SK-N-SH (cell line): ENCODE measurements around the gene TRIM8. TPM values are rescaled to one million over a fixed set of nuclear protein-coding genes. Genes with fewer than 3 reads are reported as not detected.

Source experiments
- CTCF ChIA-PET: fragments of 300-600, 350-600 bp; formaldehyde crosslinking; extraction: SDS; loops from one replicate; lab custom pipeline; 2021; lab: Yijun Ruan, JAX
- POLR2A ChIA-PET: fragments of 350-600 bp; sonication (Branson Sonifier 250); formaldehyde crosslinking; extraction: SDS; loops from one replicate; lab custom pipeline; 2020; ENCODE audit warnings: antibody characterized with exemption, inconsistent platforms; lab: Yijun Ruan, JAX
- DNase-seq: peaks from one replicate; pipeline ENCODE4 v3.0.0; 2012
- H2AFZ ChIP-seq: fragments of 200-600 bp; sonication (generic); 2 replicates; pipeline ENCODE4 v1.8.1; 2016; ENCODE audit warnings: antibody characterized with exemption, mild to moderate bottlenecking, low read depth
- H3F3A ChIP-seq: fragments of 200-600 bp; sonication (generic); replicated peaks from 2 replicates; pipeline ENCODE3; 2016; ENCODE audit warnings: antibody characterized with exemption, mild to moderate bottlenecking; ENCODE audit not compliant: insufficient read depth
- H3K27ac ChIP-seq, 2 experiments: fragments of 200-500 bp in 1 of 2; fragments of 200-600 bp in 1 of 2; sonication (Bioruptor generic) in 1 of 2; sonication (generic), shearing (Covaris generic) in 1 of 2; 2 replicates each; pipeline versions ENCODE4 v1.5.1 to v1.6.1; 2014 to 2016; ENCODE audit warnings: low read depth in 2 of 2, inconsistent platforms in 1 of 2, low read length in 1 of 2, mild to moderate bottlenecking in 1 of 2, mixed read lengths in 1 of 2
- H3K27me3 ChIP-seq: fragments of 200-600 bp; sonication (generic), shearing (Covaris generic); 2 replicates; pipeline ENCODE4 v1.6.1; 2016; ENCODE audit warnings: mixed run types; ENCODE audit not compliant: insufficient read depth
- H3K36me3 ChIP-seq, 2 experiments: fragments of 200-500 bp in 1 of 2; fragments of 200-600 bp in 1 of 2; sonication (Bioruptor generic) in 1 of 2; sonication (generic) in 1 of 2; replicated peaks in 1 of 2; 2 replicates each; pipeline versions ENCODE3 to v1.5.1; 2014 to 2016; ENCODE audit warnings: low read length in 1 of 2, mild to moderate bottlenecking in 1 of 2; ENCODE audit not compliant: insufficient read depth in 2 of 2, control insufficient read depth in 1 of 2
- H3K4me1 ChIP-seq, 2 experiments: fragments of 200-500 bp in 1 of 2; fragments of 200-600 bp in 1 of 2; sonication (Bioruptor generic) in 1 of 2; sonication (generic), shearing (Covaris generic) in 1 of 2; 2 replicates each; pipeline versions ENCODE4 v1.5.1 to v1.6.1; 2014 to 2016; ENCODE audit warnings: low read depth in 1 of 2, low read length in 1 of 2, mixed run types in 1 of 2; ENCODE audit not compliant: insufficient read depth in 2 of 2, control insufficient read depth in 1 of 2
- H3K4me2 ChIP-seq: fragments of 200-600 bp; sonication (generic), shearing (Covaris generic); 2 replicates; pipeline ENCODE4 v1.6.1; 2017; ENCODE audit warnings: mixed run types
- H3K4me3 ChIP-seq, 2 experiments: fragments of 200-500 bp in 1 of 2; fragments of 200-600 bp in 1 of 2; sonication (Bioruptor generic) in 1 of 2; sonication (generic), shearing (Covaris generic) in 1 of 2; 2 replicates each; pipeline versions ENCODE4 v1.5.1 to v1.8.1; 2014 to 2016; ENCODE audit warnings: low read depth in 2 of 2, inconsistent platforms in 1 of 2, low read length in 1 of 2, mild to moderate bottlenecking in 1 of 2, mixed read lengths in 1 of 2, moderate library complexity in 1 of 2
- H3K79me2 ChIP-seq: fragments of 200-600 bp; sonication (generic); 2 replicates; pipeline ENCODE4 v1.8.1; 2017; ENCODE audit warnings: mild to moderate bottlenecking; ENCODE audit not compliant: insufficient read depth
- H3K9ac ChIP-seq: fragments of 200-600 bp; sonication (generic); 2 replicates; pipeline ENCODE4 v1.6.1; 2017; ENCODE audit warnings: mixed run types
- H3K9me2 ChIP-seq: fragments of 200-600 bp; sonication (generic); 2 replicates; pipeline ENCODE4 v1.6.1; 2017; ENCODE audit warnings: mixed run types
- H3K9me3 ChIP-seq: fragments of 200-600 bp; sonication (generic); 2 replicates; pipeline ENCODE4 v1.6.1; 2017; ENCODE audit warnings: mixed run types, mild to moderate bottlenecking, moderate library complexity
- H4K20me1 ChIP-seq: fragments of 200-600 bp; sonication (generic); 2 replicates; pipeline ENCODE4 v1.6.1; 2017; ENCODE audit warnings: mild to moderate bottlenecking, mixed run types; ENCODE audit not compliant: insufficient read depth
- CHD2 ChIP-seq: fragments of 150-350 bp; IDR thresholded peaks from 2 replicates; pipeline ENCODE4 v1.6.1; 2018; ENCODE audit warnings: low read length; ENCODE audit not compliant: partially characterized antibody
- CTCF ChIP-seq: fragments of 200-600 bp; sonication (generic); IDR thresholded peaks from 2 replicates; pipeline ENCODE4 v1.6.1; 2017; ENCODE audit warnings: antibody characterized with exemption, mild to moderate bottlenecking, moderate library complexity
- EP300 ChIP-seq, 2 experiments: IDR thresholded peaks; 2 replicates each; pipeline versions ENCODE4 v1.4.0 to v1.6.1; 2012; ENCODE audit warnings: borderline replicate concordance in 1 of 2, low read depth in 1 of 2, low read length in 1 of 2
- FOSL2 ChIP-seq: IDR thresholded peaks from 2 replicates; pipeline ENCODE4 v1.4.0; 2012; ENCODE audit warnings: low read depth, mild to moderate bottlenecking, moderate library complexity, borderline replicate concordance
- FOXJ3 ChIP-seq: sonication (generic); formaldehyde crosslinking; IDR thresholded peaks from 2 replicates; pipeline ENCODE4 v1.5.1; 2020; ENCODE audit warnings: mild to moderate bottlenecking, missing genetic modification reagents
- GATA2 ChIP-seq: sonication (generic); formaldehyde crosslinking; IDR thresholded peaks from 2 replicates; pipeline ENCODE4 v1.5.0; 2020; ENCODE audit warnings: mild to moderate bottlenecking, missing genetic modification reagents
- NFIC ChIP-seq: IDR thresholded peaks from 2 replicates; pipeline ENCODE4 v1.4.0; 2012; ENCODE audit warnings: borderline replicate concordance
- POLR2AphosphoS5 ChIP-seq: IDR thresholded peaks from 2 replicates; pipeline ENCODE4 v1.6.1; 2012; ENCODE audit warnings: low read depth, low read length
- RAD21 ChIP-seq: IDR thresholded peaks from 2 replicates; pipeline ENCODE4 v1.6.1; 2012; ENCODE audit warnings: mild to moderate bottlenecking, low read length
- REST ChIP-seq: IDR thresholded peaks from 2 replicates; pipeline ENCODE4 v1.6.1; 2012; ENCODE audit warnings: mild to moderate bottlenecking, low read depth, low read length, moderate library complexity
- RXRA ChIP-seq: IDR thresholded peaks from 2 replicates; pipeline ENCODE4 v1.4.0; 2012; ENCODE audit warnings: low read depth, mild to moderate bottlenecking, borderline replicate concordance
- SIN3A ChIP-seq: IDR thresholded peaks from 2 replicates; pipeline ENCODE4 v1.6.1; 2012; ENCODE audit warnings: low read depth, mild to moderate bottlenecking, low read length, moderate library complexity, borderline replicate concordance
- SMC3 ChIP-seq: IDR thresholded peaks from 2 replicates; pipeline ENCODE4 v1.6.1; 2012; ENCODE audit warnings: low read depth, low read length, improper control_type of control experiment
- TCF12 ChIP-seq: IDR thresholded peaks from 2 replicates; pipeline ENCODE4 v1.4.0; 2012
- USF1 ChIP-seq: IDR thresholded peaks from 2 replicates; pipeline ENCODE4 v1.4.0; 2012; ENCODE audit warnings: low read depth, borderline replicate concordance
- ZBTB33 ChIP-seq: IDR thresholded peaks from 2 replicates; pipeline ENCODE4 v1.4.0; 2012; ENCODE audit warnings: low read depth, borderline replicate concordance
- WGBS: methylation state at CpG from one replicate; pipeline ENCODE4 v1.1.6; 2017; ENCODE audit warnings: low lambda C conversion rate; 5-methylcytosine and 5-hydroxymethylcytosine counted together
- polyA plus RNA-seq, 3 experiments: library from polyadenylated mRNA; depleted of rRNA; stranded (reverse); fragments of >200 nt; gene quantifications; 2 replicates each; pipeline ENCODE4 v1.2.3, GENCODE V29; 2012

Gene TRIM8
- polyA plus RNA-seq, 1 of the 3 experiments (the other 2 are of a cell fraction): 108 TPM

- POLR2A ChIA-PET: interaction anchor here (0.9 to 1.9 kb wide), 5 partner anchors 9 to 37 kb away, joined by 3 to 12 read pairs (median 5); partner anchors contain the start of gene TRIM8
- WGBS: 52% methylated on average over 11 of the region's 22 CpGs
Observed at GRCh38 chr10:102660888-102661657, 16.8 kb downstream of the TRIM8 start.

GRCh38 chr10:102661658-102662028 lies 17.4 kb downstream of the TRIM8 start:
- Histone ChIP-seq H3K36me3 (peaks cover 7 to 18% of the 10 kb centered on the region in 2 experiments), H3K4me2 (no peak overlapping the region), H4K20me1 (0 out of 2 replicates have a peak, but pooled peaks cover 5% of the 10 kb centered on the region), H3K9ac (no peak overlapping the region), H3K79me2 (no peaks in the 10 kb centered on the region), H3K4me3 (no peak overlapping the region), H3F3A (peaks cover 16% of the 10 kb centered on the region), H3K27me3 (no peaks in the 10 kb centered on the region), H3K27ac (peak overlapping the region in 1 of 2 experiments; percentile 31; a peak in 1 of 4 replicates), H3K9me2 (no peaks in the 10 kb centered on the region), H2AFZ (no peak overlapping the region), H3K9me3 (no peaks in the 10 kb centered on the region), H3K4me1 (peaks cover 0 to 15% of the 10 kb centered on the region in 2 experiments; a peak in 1 of 4 replicates)
- CTCF ChIA-PET: interaction anchor here (1.2 to 2.6 kb wide), 5 partner anchors 8 to 50 kb away, joined by 3 to 20 read pairs (median 9); partner anchors contain the start of gene TRIM8
- WGBS: 98% methylated on average over 6 of the region's 6 CpGs
- POLR2A ChIA-PET: interaction anchor here (1.0 to 1.9 kb wide), 4 partner anchors 8 to 37 kb away, joined by 3 to 12 read pairs (median 4); partner anchors contain the start of gene TRIM8
- no peak for DNase-seq
- no peak for TF ChIP-seq CTCF
- TF ChIP-seq RXRA: no peak
- TF ChIP-seq NFIC: no peak
- TF ChIP-seq EP300 (IDR thresholded peaks at IDR 0.05; ENCODE audit: borderline replicate concordance in 1 of 2, low read depth in 1 of 2, low read length in 1 of 2): no peak
- no peak for TF ChIP-seq REST
- TF ChIP-seq FOXJ3 (CRISPR knock-in tag): no peak
- TF ChIP-seq TCF12: no peak
- TF ChIP-seq CHD2: no peak
- no peak for TF ChIP-seq USF1
- TF ChIP-seq POLR2AphosphoS5: no peak
- no peak for TF ChIP-seq GATA2
- TF ChIP-seq ZBTB33: no peak
- no peak for TF ChIP-seq SMC3
- TF ChIP-seq FOSL2: no peak
- no peak for TF ChIP-seq RAD21
- TF ChIP-seq SIN3A: no peak

More at GRCh38 chr10:102660888-102661657, 16.8 kb downstream of the TRIM8 start:
- Histone ChIP-seq H3K4me1 (peaks cover 0 to 15% of the 10 kb centered on the region in 2 experiments; a peak in 1 of 4 replicates), H3K27ac (peak overlapping the region in 1 of 2 experiments; percentile 31; a peak in 1 of 4 replicates), H3K27me3 (no peaks in the 10 kb centered on the region), H3K36me3 (peaks cover 7 to 24% of the 10 kb centered on the region in 2 experiments), H3K4me3 (no peak overlapping the region; a peak in 1 of 4 replicates), H3K79me2 (no peaks in the 10 kb centered on the region; the same call in 1 of the 2 replicates), H4K20me1 (0 out of 2 replicates have a peak, but pooled peaks cover 5% of the 10 kb centered on the region), H3K9me2 (no peaks in the 10 kb centered on the region), H2AFZ (no peak overlapping the region), H3K4me2 (no peak overlapping the region), H3F3A (peaks cover 16% of the 10 kb centered on the region), H3K9me3 (no peaks in the 10 kb centered on the region), H3K9ac (no peak overlapping the region)
- TF ChIP-seq RAD21: no peak
- 0 out of 2 replicates have a peak, but pooled peaks have one; percentile 16 for TF ChIP-seq GATA2
- CTCF ChIA-PET: interaction anchor here (0.7 to 2.6 kb wide), 6 partner anchors 9 to 51 kb away, joined by 3 to 20 read pairs (median 8); partner anchors contain the start of gene TRIM8
- DNase-seq: peak; percentile 91
